A549 (cell line): ENCODE measurements around the gene UMODL1.

ENCODE experiments used
- EP300 ChIP-seq, 2 experiments: fragments of >200 bp; sonication (Bioruptor Twin); formaldehyde crosslinking; IDR thresholded peaks; 2 replicates in 1 of 2; 3 replicates in 1 of 2; pipeline ENCODE4 v1.6.1; 2016 to 2017
- KDM1A ChIP-seq: fragments of 200-600 bp; sonication (generic); IDR thresholded peaks from 2 replicates; pipeline ENCODE4 v1.6.1; 2016; ENCODE audit warnings: low read depth, mild to moderate bottlenecking
- POLR2A ChIP-seq: IDR thresholded peaks from 2 replicates; pipeline ENCODE4 v1.6.1; 2012; ENCODE audit warnings: mild to moderate bottlenecking, low read length
- SMC3 ChIP-seq: fragments of >200 bp; sonication (Bioruptor Twin); formaldehyde crosslinking; IDR thresholded peaks from 3 replicates; pipeline ENCODE4 v1.6.1; 2018; ENCODE audit warnings: inconsistent platforms
- TF ChIP-seq, protein P1 (sequence below): fragments of >200 bp; sonication (Bioruptor Twin); formaldehyde crosslinking; IDR thresholded peaks from 3 replicates; pipeline ENCODE4 v1.5.1; 2016
- TF ChIP-seq, protein P2 (sequence below): IDR thresholded peaks from 2 replicates; pipeline ENCODE4 v1.6.1; 2012
- TF ChIP-seq, protein P3 (sequence below): fragments of 200-600 bp; sonication (generic); IDR thresholded peaks from 2 replicates; pipeline ENCODE4 v1.6.1; 2016; ENCODE audit warnings: antibody characterized with exemption, mild to moderate bottlenecking, moderate library complexity

DNA sequence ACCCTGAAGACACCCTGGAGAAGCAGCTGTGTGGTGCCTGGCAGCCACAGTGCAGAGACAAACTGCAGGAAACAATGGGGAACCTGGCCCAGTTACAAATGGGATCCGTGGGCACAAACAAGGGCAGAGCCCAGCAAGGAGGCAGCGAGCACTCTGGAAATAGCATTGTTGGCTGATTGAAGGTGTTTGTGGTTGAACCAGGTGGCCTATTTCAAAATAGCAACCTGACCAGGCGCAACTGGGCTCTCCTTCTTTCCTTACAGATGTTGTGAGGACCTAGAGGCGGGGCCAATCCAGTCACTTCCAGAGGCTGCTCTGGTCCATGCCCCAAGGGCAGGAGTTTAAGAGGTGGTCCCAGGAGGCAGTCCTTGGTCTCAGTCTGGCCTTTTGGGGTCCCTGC is 39.3 kb upstream of the UMODL1 start:
- TF ChIP-seq, protein P1, sequence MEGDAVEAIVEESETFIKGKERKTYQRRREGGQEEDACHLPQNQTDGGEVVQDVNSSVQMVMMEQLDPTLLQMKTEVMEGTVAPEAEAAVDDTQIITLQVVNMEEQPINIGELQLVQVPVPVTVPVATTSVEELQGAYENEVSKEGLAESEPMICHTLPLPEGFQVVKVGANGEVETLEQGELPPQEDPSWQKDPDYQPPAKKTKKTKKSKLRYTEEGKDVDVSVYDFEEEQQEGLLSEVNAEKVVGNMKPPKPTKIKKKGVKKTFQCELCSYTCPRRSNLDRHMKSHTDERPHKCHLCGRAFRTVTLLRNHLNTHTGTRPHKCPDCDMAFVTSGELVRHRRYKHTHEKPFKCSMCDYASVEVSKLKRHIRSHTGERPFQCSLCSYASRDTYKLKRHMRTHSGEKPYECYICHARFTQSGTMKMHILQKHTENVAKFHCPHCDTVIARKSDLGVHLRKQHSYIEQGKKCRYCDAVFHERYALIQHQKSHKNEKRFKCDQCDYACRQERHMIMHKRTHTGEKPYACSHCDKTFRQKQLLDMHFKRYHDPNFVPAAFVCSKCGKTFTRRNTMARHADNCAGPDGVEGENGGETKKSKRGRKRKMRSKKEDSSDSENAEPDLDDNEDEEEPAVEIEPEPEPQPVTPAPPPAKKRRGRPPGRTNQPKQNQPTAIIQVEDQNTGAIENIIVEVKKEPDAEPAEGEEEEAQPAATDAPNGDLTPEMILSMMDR = no peak
- TF ChIP-seq EP300 (IDR thresholded peaks at IDR 0.05) = no peak
- no peak for TF ChIP-seq POLR2A
- no peak for TF ChIP-seq SMC3
- TF ChIP-seq KDM1A = no peak
- TF ChIP-seq, protein P2, sequence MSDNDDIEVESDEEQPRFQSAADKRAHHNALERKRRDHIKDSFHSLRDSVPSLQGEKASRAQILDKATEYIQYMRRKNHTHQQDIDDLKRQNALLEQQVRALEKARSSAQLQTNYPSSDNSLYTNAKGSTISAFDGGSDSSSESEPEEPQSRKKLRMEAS = no peak
- TF ChIP-seq, protein P3, sequence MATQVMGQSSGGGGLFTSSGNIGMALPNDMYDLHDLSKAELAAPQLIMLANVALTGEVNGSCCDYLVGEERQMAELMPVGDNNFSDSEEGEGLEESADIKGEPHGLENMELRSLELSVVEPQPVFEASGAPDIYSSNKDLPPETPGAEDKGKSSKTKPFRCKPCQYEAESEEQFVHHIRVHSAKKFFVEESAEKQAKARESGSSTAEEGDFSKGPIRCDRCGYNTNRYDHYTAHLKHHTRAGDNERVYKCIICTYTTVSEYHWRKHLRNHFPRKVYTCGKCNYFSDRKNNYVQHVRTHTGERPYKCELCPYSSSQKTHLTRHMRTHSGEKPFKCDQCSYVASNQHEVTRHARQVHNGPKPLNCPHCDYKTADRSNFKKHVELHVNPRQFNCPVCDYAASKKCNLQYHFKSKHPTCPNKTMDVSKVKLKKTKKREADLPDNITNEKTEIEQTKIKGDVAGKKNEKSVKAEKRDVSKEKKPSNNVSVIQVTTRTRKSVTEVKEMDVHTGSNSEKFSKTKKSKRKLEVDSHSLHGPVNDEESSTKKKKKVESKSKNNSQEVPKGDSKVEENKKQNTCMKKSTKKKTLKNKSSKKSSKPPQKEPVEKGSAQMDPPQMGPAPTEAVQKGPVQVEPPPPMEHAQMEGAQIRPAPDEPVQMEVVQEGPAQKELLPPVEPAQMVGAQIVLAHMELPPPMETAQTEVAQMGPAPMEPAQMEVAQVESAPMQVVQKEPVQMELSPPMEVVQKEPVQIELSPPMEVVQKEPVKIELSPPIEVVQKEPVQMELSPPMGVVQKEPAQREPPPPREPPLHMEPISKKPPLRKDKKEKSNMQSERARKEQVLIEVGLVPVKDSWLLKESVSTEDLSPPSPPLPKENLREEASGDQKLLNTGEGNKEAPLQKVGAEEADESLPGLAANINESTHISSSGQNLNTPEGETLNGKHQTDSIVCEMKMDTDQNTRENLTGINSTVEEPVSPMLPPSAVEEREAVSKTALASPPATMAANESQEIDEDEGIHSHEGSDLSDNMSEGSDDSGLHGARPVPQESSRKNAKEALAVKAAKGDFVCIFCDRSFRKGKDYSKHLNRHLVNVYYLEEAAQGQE = no peak
